ENCODE measurements around the gene SCARB1.

- TF ChIP-seq EZH2 (IDR thresholded peaks at IDR 0.05; ENCODE audit: insufficient read depth, poor library complexity, severe bottlenecking): no peak
- no peak for TF ChIP-seq EZH2phosphoT487 (IDR thresholded peaks at IDR 0.05; ENCODE audit: insufficient read depth, low read depth)
These were observed 33.4 kb downstream of the SCARB1 start for GRCh38 chr12:124830306-124830705.
